ENCODE data around the gene PADI1.

Gene PADI1

GRCh38 chr1:17204546-17205440 is at the start of gene PADI1:
Gene PADI1 (plus strand): TSS chr1:17205128. CDS start chr1:17205218, 90 bp downstream.
- no peak for DNase-seq

GRCh38 chr1:17155257-17155920 is 49.5 kb upstream of the PADI1 start:
- no peak for DNase-seq

- DNase-seq: no peak
Observed at GRCh38 chr1:17156108-17156507, 48.8 kb upstream of the PADI1 start.

- DNase-seq: no peak
Observed at GRCh38 chr1:17158961-17159360, 46.0 kb upstream of the PADI1 start.

- DNase-seq: no peak
Observed at GRCh38 chr1:17161137-17161740, 43.7 kb upstream of the PADI1 start.

GRCh38 chr1:17161926-17162800 is 42.8 kb upstream of the PADI1 start:
- no peak for DNase-seq

GRCh38 chr1:17162941-17163340 is 42.0 kb upstream of the PADI1 start:
- DNase-seq: no peak

GRCh38 chr1:17163371-17163770 is 41.6 kb upstream of the PADI1 start:
- DNase-seq: no peak

- DNase-seq: no peak
Observed at GRCh38 chr1:17163789-17164666, 40.9 kb upstream of the PADI1 start.

- DNase-seq: no peak
Observed at GRCh38 chr1:17165823-17166222, 39.1 kb upstream of the PADI1 start.

- DNase-seq: no peak
Observed at GRCh38 chr1:17167041-17167785, 37.7 kb upstream of the PADI1 start.

GRCh38 chr1:17167786-17168090 is 37.2 kb upstream of the PADI1 start:
- no peak for DNase-seq

- no peak for DNase-seq
Observed at GRCh38 chr1:17168091-17168876, 36.6 kb upstream of the PADI1 start.

- no peak for DNase-seq
Observed at GRCh38 chr1:17170571-17170970, 34.4 kb upstream of the PADI1 start.

- no peak for DNase-seq
Observed at GRCh38 chr1:17173217-17173616, 31.7 kb upstream of the PADI1 start.

- DNase-seq: no peak
Observed at GRCh38 chr1:17176306-17177061, 28.4 kb upstream of the PADI1 start.

- DNase-seq: no peak
Observed at GRCh38 chr1:17177651-17178050, 27.3 kb upstream of the PADI1 start.

GRCh38 chr1:17181781-17182464 is 23.0 kb upstream of the PADI1 start:
- no peak for DNase-seq

Measured in DMS 273 treated with DMSO at 0.1 percent for 48 hours (cell line).